ENCODE results near the gene EDC3. TPM values are rescaled to one million over a fixed set of nuclear protein-coding genes. Genes with fewer than 3 reads are reported as not detected.
"Not testable (repeated sequence)": the region's sequence is repeated elsewhere in the genome, so short reads cannot be mapped to it uniquely, and the experiment has no call there.

The EDC3 gene
- total and polyA plus RNA-seq, 2 of the 4 experiments (the other 2 are of a cell fraction): 16.8 to 38.0 TPM

- H3K23ac ChIP-seq (ENCODE audit: low read depth, low read length); H2AK5ac ChIP-seq (ENCODE audit: low read depth, low read length); CTCF ChIA-PET; H3K4me1 ChIP-seq (ENCODE audit: control insufficient read depth, insufficient read depth, low read length); H3K4ac ChIP-seq (ENCODE audit: low read depth, low read length); H3K14ac ChIP-seq (replicated peaks; ENCODE audit: low read depth, low read length); H2BK20ac ChIP-seq (ENCODE audit: low read depth, low read length); H3K36me3 ChIP-seq (ENCODE audit: control insufficient read depth, insufficient read depth, low read length); H3K9ac ChIP-seq (ENCODE audit: low read depth, low read length); H2AFZ ChIP-seq (replicated peaks; ENCODE audit: low read length, poor library complexity); H3K18ac ChIP-seq (ENCODE audit: low read depth, low read length); H4K5ac ChIP-seq (ENCODE audit: low read depth, low read length); H3K56ac ChIP-seq (ENCODE audit: extremely low read depth, insufficient read depth, low read length); H2BK120ac ChIP-seq (ENCODE audit: low read depth, low read length); intact Hi-C loops (cut with micrococcal nuclease); H2BK5ac ChIP-seq (ENCODE audit: low read depth, low read length, poor library complexity, severe bottlenecking); H3K27me3 ChIP-seq (ENCODE audit: control insufficient read depth, insufficient read depth, low read length); H3K4me2 ChIP-seq (ENCODE audit: low read depth, low read length); H3K27ac ChIP-seq (ENCODE audit: insufficient read depth, low read length); H2BK15ac ChIP-seq (ENCODE audit: low read depth, low read length); ATAC-seq (ENCODE audit: low read depth); in situ Hi-C loops (cut with MboI; ENCODE audit: low sequenced_read_pairs); BruUV-seq (replicated peaks); H3K4me3 ChIP-seq (ENCODE audit: insufficient read depth, low read depth, low read length); DNase-seq; POLR2A ChIA-PET (ENCODE audit: unreplicated experiment); H4K91ac ChIP-seq (ENCODE audit: insufficient read depth, low read depth, low read length); H3K9me3 ChIP-seq (ENCODE audit: control insufficient read depth, insufficient read depth, low read length); dilution Hi-C loops (cut with HindIII; ENCODE audit: low sequenced_read_pairs, unreplicated experiment); H4K8ac ChIP-seq (ENCODE audit: low read depth in 2 of 2, low read length in 2 of 2); H2AK9ac ChIP-seq (replicated peaks; ENCODE audit: low read depth, low read length, poor library complexity): not testable (repeated sequence)
- Histone ChIP-seq H3K79me1 (ENCODE audit: low read depth in 1 of 2, low read length in 2 of 2) (peaks cover 32 to 63% of the 10 kb centered on the region in 2 experiments), H3K9me1 (ENCODE audit: insufficient read depth, low read length) (peaks cover 15% of the 10 kb centered on the region), H4K20me1 (ENCODE audit: insufficient read depth, low read length) (peaks cover 50% of the 10 kb centered on the region)
- 100% methylated on average over 1 of the region's 8 CpGs; no CpG with 5 or more reads in 1 of the 2 experiments for WGBS, 2 experiments (ENCODE audit: extremely low coverage in 2 of 2, insufficient read length in 1 of 2)
These were observed 34.5 kb downstream of the EDC3 start for GRCh38 chr15:74661280-74661679.

Data from IMR-90 (cell line).